GM18520 (cell line): ENCODE measurements around the gene DPYD.
A peak's percentile ranks its signal among the peaks of the same experiment; 100 is the strongest.

Experiments used
- ATAC-seq: cut with Tn5 transposase; IDR thresholded peaks from one replicate; pipeline ENCODE4 v1.9.1; 2021; ENCODE audit not compliant: unreplicated experiment

Gene DPYD

GRCh38 chr1:97560714-97561113, 360.1 kb downstream of the DPYD start:
- ATAC-seq, result no peak

- no peak for ATAC-seq
Measured at GRCh38 chr1:97553971-97554370, 366.9 kb downstream of the DPYD start.

GRCh38 chr1:97551113-97551512, 369.7 kb downstream of the DPYD start:
- no peak for ATAC-seq

- no peak for ATAC-seq
Measured at GRCh38 chr1:97545446-97545845, 375.4 kb downstream of the DPYD start.

- ATAC-seq, result no peak
Measured at GRCh38 chr1:97540346-97540888, 380.4 kb downstream of the DPYD start.

- ATAC-seq, result no peak
Measured at GRCh38 chr1:97538113-97538512, 382.7 kb downstream of the DPYD start.

GRCh38 chr1:97533358-97533757, 387.5 kb downstream of the DPYD start:
- no peak for ATAC-seq

- no peak for ATAC-seq
Measured at GRCh38 chr1:97529600-97529999, 391.2 kb downstream of the DPYD start.

GRCh38 chr1:97524211-97524610, 396.6 kb downstream of the DPYD start:
- ATAC-seq, result no peak

GRCh38 chr1:97516588-97516987, 404.2 kb downstream of the DPYD start:
- no peak for ATAC-seq

- ATAC-seq, result no peak
Measured at GRCh38 chr1:97508653-97509218, 412.1 kb downstream of the DPYD start.

GRCh38 chr1:97507863-97508262, 413.0 kb downstream of the DPYD start:
- ATAC-seq, result no peak

- no peak for ATAC-seq
Measured at GRCh38 chr1:97506368-97506767, 414.5 kb downstream of the DPYD start.

GRCh38 chr1:97505816-97506215, 415.0 kb downstream of the DPYD start:
- ATAC-seq, result peak; percentile 89

GRCh38 chr1:97505289-97505688, 415.5 kb downstream of the DPYD start:
- ATAC-seq, result no peak

- ATAC-seq, result no peak
Measured at GRCh38 chr1:97502360-97502759, 418.5 kb downstream of the DPYD start.

- ATAC-seq, result no peak
Measured at GRCh38 chr1:97501628-97502027, 419.2 kb downstream of the DPYD start.

- ATAC-seq, result no peak
Measured at GRCh38 chr1:97500760-97501159, 420.1 kb downstream of the DPYD start.

GRCh38 chr1:97499667-97500066, 421.2 kb downstream of the DPYD start:
- ATAC-seq, result no peak

GRCh38 chr1:97489834-97490233, 431.0 kb downstream of the DPYD start:
- no peak for ATAC-seq

GRCh38 chr1:97488530-97488929, 432.3 kb downstream of the DPYD start:
- no peak for ATAC-seq

- no peak for ATAC-seq
Measured at GRCh38 chr1:97482022-97482421, 438.8 kb downstream of the DPYD start.

- ATAC-seq, result no peak
Measured at GRCh38 chr1:97467445-97467844, 453.4 kb downstream of the DPYD start.
